ENCODE measurements around the gene PREX1. TPM values are rescaled to one million over a fixed set of nuclear protein-coding genes. Genes with fewer than 3 reads are reported as not detected.

Gene PREX1
- total RNA-seq, 2 donors from 2014 or later = 11.5 to 21.7 TPM

DNA sequence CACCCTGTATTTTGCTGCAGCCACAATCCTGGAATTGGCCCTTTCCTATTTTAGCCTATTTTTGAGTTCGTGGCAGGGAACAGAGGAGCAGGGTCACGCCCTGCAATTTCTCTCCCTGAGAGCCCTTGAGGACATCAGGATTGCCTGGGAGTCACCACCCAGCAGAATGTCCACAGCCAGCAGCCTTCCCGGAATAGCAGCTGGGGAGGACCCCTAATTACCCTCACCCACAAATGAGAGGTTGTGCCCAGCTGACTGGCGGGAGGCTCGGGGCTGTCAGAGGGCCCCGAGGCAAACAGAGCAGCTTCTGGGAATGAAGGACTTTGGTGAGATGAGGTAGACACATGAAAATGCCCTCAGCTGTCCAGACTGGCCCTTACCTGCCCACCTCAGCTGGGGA, 165.1 kb downstream of the PREX1 start:
- H3K27ac ChIP-seq = no peak overlapping the region
- H3K27me3 ChIP-seq = no peaks in the 10 kb centered on the region
- TF ChIP-seq, protein P1, sequence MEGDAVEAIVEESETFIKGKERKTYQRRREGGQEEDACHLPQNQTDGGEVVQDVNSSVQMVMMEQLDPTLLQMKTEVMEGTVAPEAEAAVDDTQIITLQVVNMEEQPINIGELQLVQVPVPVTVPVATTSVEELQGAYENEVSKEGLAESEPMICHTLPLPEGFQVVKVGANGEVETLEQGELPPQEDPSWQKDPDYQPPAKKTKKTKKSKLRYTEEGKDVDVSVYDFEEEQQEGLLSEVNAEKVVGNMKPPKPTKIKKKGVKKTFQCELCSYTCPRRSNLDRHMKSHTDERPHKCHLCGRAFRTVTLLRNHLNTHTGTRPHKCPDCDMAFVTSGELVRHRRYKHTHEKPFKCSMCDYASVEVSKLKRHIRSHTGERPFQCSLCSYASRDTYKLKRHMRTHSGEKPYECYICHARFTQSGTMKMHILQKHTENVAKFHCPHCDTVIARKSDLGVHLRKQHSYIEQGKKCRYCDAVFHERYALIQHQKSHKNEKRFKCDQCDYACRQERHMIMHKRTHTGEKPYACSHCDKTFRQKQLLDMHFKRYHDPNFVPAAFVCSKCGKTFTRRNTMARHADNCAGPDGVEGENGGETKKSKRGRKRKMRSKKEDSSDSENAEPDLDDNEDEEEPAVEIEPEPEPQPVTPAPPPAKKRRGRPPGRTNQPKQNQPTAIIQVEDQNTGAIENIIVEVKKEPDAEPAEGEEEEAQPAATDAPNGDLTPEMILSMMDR (IDR thresholded peaks at IDR 0.05) = no peak
- no peaks in the 10 kb centered on the region for H3K36me3 ChIP-seq
- peaks cover 0 to 8% of the 10 kb centered on the region in 2 donors for H3K9me3 ChIP-seq
- no peak for DNase-seq (ENCODE audit: low spot score)
- no peak overlapping the region for H3K4me3 ChIP-seq
- H3K4me1 ChIP-seq = no peaks in the 10 kb centered on the region

DNA sequence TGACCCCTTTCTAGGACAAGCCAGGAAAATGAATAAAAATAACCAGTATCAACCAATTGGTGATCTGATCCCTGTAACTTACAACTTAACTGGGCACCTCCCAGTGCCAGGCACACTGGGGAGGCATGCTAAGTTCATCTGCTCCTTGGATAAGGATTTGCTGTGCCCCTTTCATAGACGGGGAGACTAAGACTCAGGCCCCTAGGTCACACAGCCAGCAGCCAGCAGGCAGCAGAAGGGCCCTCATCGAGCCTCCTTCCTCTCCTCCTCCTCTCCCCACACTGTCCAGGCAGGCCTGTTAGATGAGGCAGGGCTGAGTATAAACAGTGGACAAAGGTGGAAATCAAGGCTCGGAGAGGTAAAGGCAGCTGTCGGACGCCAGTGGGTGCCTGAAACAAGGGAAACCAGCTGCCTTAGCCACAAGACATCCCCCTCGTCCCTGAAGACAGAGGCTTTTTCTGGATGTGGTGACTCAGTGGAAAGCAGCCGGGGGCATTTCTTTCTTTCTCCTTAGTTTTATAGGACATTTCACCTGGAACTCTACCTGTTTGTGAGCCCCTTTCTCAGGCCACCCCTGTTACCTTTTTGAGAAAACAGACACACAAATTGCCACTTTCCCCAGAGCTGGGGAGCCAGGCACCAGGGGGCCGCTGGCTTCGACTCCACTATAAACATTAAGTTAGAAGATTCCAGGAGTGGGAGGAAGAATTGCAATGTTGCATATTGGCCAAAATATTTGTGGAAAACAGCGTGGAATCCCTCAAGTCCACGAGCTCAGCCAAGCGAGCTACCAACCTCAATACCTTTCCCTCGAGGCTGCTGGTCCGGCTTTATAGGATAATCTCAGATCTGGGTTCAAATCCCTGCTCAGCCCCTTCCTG, 166.0 kb downstream of the PREX1 start:
- Histone ChIP-seq H3K9me3 (peaks cover 0 to 8% of the 10 kb centered on the region in 2 donors), H3K27ac (no peak overlapping the region), H3K27me3 (no peaks in the 10 kb centered on the region), H3K4me3 (no peak overlapping the region), H3K4me1 (no peaks in the 10 kb centered on the region), H3K36me3 (peaks cover 6% of the 10 kb centered on the region)
- DNase-seq (ENCODE audit: low spot score) = no peak
- TF ChIP-seq, protein P1 (IDR thresholded peaks at IDR 0.05) = no peak

DNA sequence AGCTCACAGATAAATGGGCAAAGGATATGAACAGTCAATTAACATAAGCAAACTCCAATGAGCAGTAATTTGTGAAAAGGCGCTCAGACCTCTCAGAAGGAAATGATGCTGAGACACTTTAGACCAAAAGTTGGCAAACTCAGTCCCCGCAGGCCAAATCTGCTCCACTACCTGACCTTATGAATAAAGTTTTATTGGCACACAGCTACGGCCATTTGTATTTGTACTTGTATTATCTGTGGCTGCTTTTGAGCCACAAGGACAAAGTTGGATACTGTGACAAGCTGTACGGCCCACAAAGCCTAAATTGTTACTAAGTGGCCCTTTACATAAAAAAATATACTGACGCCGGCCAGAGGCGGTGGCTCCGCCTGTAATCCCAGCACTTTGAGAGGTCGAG, 167.0 kb downstream of the PREX1 start:
- Histone ChIP-seq H3K9me3 (peaks cover 0 to 8% of the 10 kb centered on the region in 2 donors), H3K4me1 (no peaks in the 10 kb centered on the region), H3K27me3 (no peaks in the 10 kb centered on the region), H3K4me3 (no peak overlapping the region), H3K36me3 (peaks cover 6% of the 10 kb centered on the region), H3K27ac (no peak overlapping the region)
- TF ChIP-seq, protein P1 (IDR thresholded peaks at IDR 0.05) = no peak
- DNase-seq (ENCODE audit: low spot score) = no peak

DNA sequence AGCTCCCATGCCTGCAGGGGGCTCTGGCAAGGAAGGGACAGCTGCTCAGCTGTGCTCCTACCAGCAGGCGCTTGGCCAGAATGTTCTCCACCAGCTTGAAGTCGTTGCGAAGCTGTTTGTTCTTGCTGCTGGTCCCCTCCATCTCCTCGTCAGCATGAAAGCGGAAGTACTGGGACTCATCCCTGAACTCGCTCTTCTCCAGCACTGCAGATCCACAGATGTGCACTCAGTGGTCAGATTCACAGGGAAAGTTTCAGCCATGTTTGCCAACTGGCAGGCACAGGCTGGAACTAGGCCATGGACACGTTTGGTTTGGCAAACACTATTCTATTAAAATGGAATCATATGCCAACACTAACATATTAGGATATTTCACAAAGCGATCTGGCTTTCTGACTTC, 167.9 kb downstream of the PREX1 start:
- DNase-seq (ENCODE audit: low spot score) = no peak
- TF ChIP-seq, protein P1 (IDR thresholded peaks at IDR 0.05) = no peak
- Histone ChIP-seq H3K9me3 (peaks cover 0 to 8% of the 10 kb centered on the region in 2 donors), H3K27me3 (no peaks in the 10 kb centered on the region), H3K4me1 (no peaks in the 10 kb centered on the region), H3K36me3 (peaks cover 6% of the 10 kb centered on the region), H3K27ac (no peak overlapping the region), H3K4me3 (no peak overlapping the region)

DNA sequence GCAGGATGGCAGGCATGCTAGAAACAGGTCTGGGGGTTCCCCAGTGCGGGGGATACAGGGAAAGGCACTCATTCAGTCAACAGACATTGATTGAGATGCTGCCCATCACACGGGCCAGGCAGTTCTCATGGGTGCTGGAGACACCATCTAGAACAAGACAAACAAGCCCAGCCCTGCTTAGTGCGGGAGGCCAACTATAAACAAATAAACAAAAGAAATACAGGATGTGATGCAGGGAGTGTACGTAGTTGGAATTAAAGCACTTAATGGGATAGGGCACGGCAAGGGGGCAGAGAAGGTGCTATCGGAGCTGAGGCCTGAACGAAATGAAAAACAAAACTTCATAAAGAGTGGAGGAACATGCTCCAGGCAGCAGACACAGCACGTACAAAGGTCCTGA, 169.3 kb downstream of the PREX1 start:
- TF ChIP-seq, protein P1 (IDR thresholded peaks at IDR 0.05) = no peak
- DNase-seq (ENCODE audit: low spot score) = no peak
- Histone ChIP-seq H3K9me3 (peaks cover 0 to 8% of the 10 kb centered on the region in 2 donors), H3K4me3 (no peak overlapping the region), H3K36me3 (peaks cover 13% of the 10 kb centered on the region), H3K4me1 (no peaks in the 10 kb centered on the region), H3K27me3 (no peaks in the 10 kb centered on the region), H3K27ac (no peak overlapping the region)

DNA sequence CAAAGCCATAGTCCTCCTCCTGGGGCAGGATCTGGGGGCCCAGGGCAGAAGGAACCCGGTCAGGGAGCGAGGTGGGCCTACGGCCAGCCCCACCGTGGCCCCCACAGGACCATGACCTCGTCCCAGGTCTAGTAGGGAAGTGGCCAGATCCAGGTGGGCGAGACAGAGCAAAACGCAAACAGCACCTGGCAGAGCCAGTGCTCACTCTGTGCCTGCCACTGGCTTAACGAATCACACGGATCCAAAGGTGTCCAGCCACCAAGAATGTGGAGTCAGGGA, 169.7 kb downstream of the PREX1 start:
- TF ChIP-seq, protein P1 (IDR thresholded peaks at IDR 0.05) = no peak
- Histone ChIP-seq H3K4me1 (no peaks in the 10 kb centered on the region), H3K4me3 (no peak overlapping the region), H3K27ac (no peak overlapping the region), H3K27me3 (no peaks in the 10 kb centered on the region), H3K36me3 (peaks cover 13% of the 10 kb centered on the region), H3K9me3 (peaks cover 0 to 8% of the 10 kb centered on the region in 2 donors)
- no peak for DNase-seq (ENCODE audit: low spot score)
